GM12873 (cell line): Measurements from ENCODE around the gene OBSCN.

Experiments
- CTCF ChIP-seq: IDR thresholded peaks from 2 replicates; pipeline ENCODE4 v1.5.1; 2012; ENCODE audit warnings: low read depth, mild to moderate bottlenecking, moderate library complexity, low read length, control low read depth; ENCODE audit not compliant: insufficient read depth; ENCODE audit errors: missing control alignments

Gene OBSCN

GRCh38 chr1:228272831-228273571, 65.2 kb downstream of the OBSCN start:
- no peak for TF ChIP-seq CTCF

GRCh38 chr1:228273720-228274451, 66.0 kb downstream of the OBSCN start:
- TF ChIP-seq CTCF = no peak

DNA sequence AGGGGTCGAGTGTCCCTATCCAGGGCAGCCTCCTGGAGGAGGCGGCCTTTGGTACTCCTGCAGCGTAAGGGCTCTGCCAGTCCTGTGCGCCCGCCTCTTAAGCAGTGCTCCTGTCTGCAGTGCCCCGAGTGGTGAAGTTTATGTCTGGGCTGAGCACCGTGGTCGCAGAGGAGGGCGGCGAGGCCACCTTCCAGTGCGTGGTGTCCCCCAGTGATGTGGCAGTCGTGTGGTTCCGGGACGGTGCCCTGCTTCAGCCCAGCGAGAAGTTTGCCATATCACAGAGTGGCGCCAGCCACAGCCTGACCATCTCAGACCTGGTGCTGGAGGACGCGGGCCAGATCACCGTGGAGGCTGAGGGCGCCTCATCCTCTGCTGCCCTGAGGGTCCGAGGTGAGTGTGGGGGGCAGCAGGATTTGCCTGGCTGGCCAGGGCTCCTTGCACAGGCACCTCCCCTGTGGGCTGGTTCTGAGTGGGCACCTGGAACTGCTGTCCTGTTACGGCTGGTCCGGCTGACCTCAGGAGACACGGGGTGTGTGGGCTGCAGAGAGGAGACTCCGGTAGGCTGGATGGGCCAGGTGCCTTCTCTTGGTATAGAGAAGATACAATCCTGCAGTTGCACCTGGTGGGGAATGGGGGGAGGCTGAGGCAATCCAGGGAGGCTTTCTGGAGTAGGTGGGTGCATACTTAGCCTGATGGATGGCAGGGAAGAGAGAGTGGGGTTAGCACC, 66.8 kb downstream of the OBSCN start:
- no peak for TF ChIP-seq CTCF

- TF ChIP-seq CTCF = no peak
Observed at GRCh38 chr1:228275179-228275429, 67.3 kb downstream of the OBSCN start.

GRCh38 chr1:228275430-228276173, 67.8 kb downstream of the OBSCN start:
- no peak for TF ChIP-seq CTCF

GRCh38 chr1:228276174-228276831, 68.5 kb downstream of the OBSCN start:
- no peak for TF ChIP-seq CTCF
